ENCODE data around the gene REEP6.
A peak's percentile ranks its signal among the peaks of the same experiment; 100 is the strongest.

Gene REEP6

GRCh38 chr19:1457031-1457739 is 33.8 kb upstream of the REEP6 start:
- no peak for DNase-seq

- no peak for DNase-seq
Observed at GRCh38 chr19:1457892-1458291, 33.1 kb upstream of the REEP6 start.

- DNase-seq, result no peak
Observed at GRCh38 chr19:1459479-1459878, 31.5 kb upstream of the REEP6 start.

- DNase-seq, result no peak
Observed at GRCh38 chr19:1460033-1460995, 30.7 kb upstream of the REEP6 start.

GRCh38 chr19:1461862-1462261 is 29.1 kb upstream of the REEP6 start:
- DNase-seq, result no peak

GRCh38 chr19:1465191-1466016 is 25.6 kb upstream of the REEP6 start:
- DNase-seq, result no peak

GRCh38 chr19:1466018-1466460 is 24.9 kb upstream of the REEP6 start:
- no peak for DNase-seq

- no peak for DNase-seq
Observed at GRCh38 chr19:1466461-1467214, 24.3 kb upstream of the REEP6 start.

GRCh38 chr19:1467215-1467489 is 23.8 kb upstream of the REEP6 start:
- DNase-seq, result no peak

GRCh38 chr19:1467490-1468273 is 23.3 kb upstream of the REEP6 start:
- no peak for DNase-seq

- no peak for DNase-seq
Observed at GRCh38 chr19:1468274-1468820, 22.6 kb upstream of the REEP6 start.

- DNase-seq, result no peak
Observed at GRCh38 chr19:1468821-1469254, 22.1 kb upstream of the REEP6 start.

GRCh38 chr19:1469255-1470054 is 21.5 kb upstream of the REEP6 start:
- no peak for DNase-seq

- DNase-seq, result no peak
Observed at GRCh38 chr19:1470055-1470304, 21.0 kb upstream of the REEP6 start.

GRCh38 chr19:1470305-1471009 is 20.5 kb upstream of the REEP6 start:
- DNase-seq, result peak; percentile 81

GRCh38 chr19:1471010-1471514 is 19.9 kb upstream of the REEP6 start:
- DNase-seq, result peak; percentile 60

- no peak for DNase-seq
Observed at GRCh38 chr19:1471515-1472160, 19.3 kb upstream of the REEP6 start.

GRCh38 chr19:1472231-1473084 is 18.5 kb upstream of the REEP6 start:
- no peak for DNase-seq

All from NCI-H2227 treated with DMSO at 0.1 percent for 48 hours (cell line).